ENCODE measurements around the gene ITGAV. TPM values are rescaled to one million over a fixed set of nuclear protein-coding genes. Genes with fewer than 3 reads are reported as not detected.

Gene ITGAV
- total and polyA plus RNA-seq, 12 donors: 17.2 to 292 (median 223) TPM

- DNase-seq (peak in 1 of 2 donors; percentile 41), ATAC-seq (peak in 7 of 8 donors; percentile 63 to 88 (median 81))
- TF ChIP-seq CTCF (IDR thresholded peaks at IDR 0.05): no peak
- H3K27me3 ChIP-seq: no peaks in the 10 kb centered on the region
- peaks cover 0 to 42% (median 36%) of the 10 kb centered on the region in 9 donors for H3K4me1 ChIP-seq
- peak overlapping the region in 3 of 10 donors; percentile 9 to 20 (median 15) for H3K4me3 ChIP-seq
- peaks cover 0 to 13% (median 0%) of the 10 kb centered on the region in 9 donors for H3K36me3 ChIP-seq
- no peaks in the 10 kb centered on the region for H3K9me3 ChIP-seq
- H3K27ac ChIP-seq: peak overlapping the region in 8 of 10 donors; percentile 2 to 39 (median 32)
- intact Hi-C loops (cut with DNase I): no loop called here
- WGBS, 2 donors: 6 to 20% methylated on average over 4 of the region's 4 CpGs
Measured at GRCh38 chr2:186617148-186617547, 27.3 kb downstream of the ITGAV start.

- Histone ChIP-seq H3K36me3 (peaks cover 0 to 19% (median 3%) of the 10 kb centered on the region in 9 donors), H3K9me3 (no peaks in the 10 kb centered on the region), H3K4me3 (peak overlapping the region in 2 of 10 donors; percentile 9 to 20), H3K27me3 (no peaks in the 10 kb centered on the region), H3K27ac (peak overlapping the region in 8 of 10 donors; percentile 2 to 39 (median 32)), H3K4me1 (peaks cover 0 to 36% (median 29%) of the 10 kb centered on the region in 9 donors)
- 17 to 22% methylated on average over 1 of the region's 1 CpG for WGBS, 2 donors
- ATAC-seq (peak; percentile 37 to 71 (median 62)), DNase-seq (no peak)
- intact Hi-C loops (cut with DNase I): no loop called here
- TF ChIP-seq CTCF (IDR thresholded peaks at IDR 0.05): no peak
Measured at GRCh38 chr2:186617771-186618170, 27.9 kb downstream of the ITGAV start.

- peaks cover 0 to 21% (median 8%) of the 10 kb centered on the region in 9 donors for H3K36me3 ChIP-seq
- TF ChIP-seq CTCF (IDR thresholded peaks at IDR 0.05): no peak
- intact Hi-C loops (cut with DNase I): no loop called here
- no peak overlapping the region for H3K27ac ChIP-seq
- H3K9me3 ChIP-seq: no peaks in the 10 kb centered on the region
- no peak for DNase-seq
- 71 to 80% methylated on average over 1 of the region's 1 CpG for WGBS, 2 donors
- ATAC-seq: no peak
- H3K4me1 ChIP-seq: peaks cover 0 to 27% (median 24%) of the 10 kb centered on the region in 9 donors
- H3K4me3 ChIP-seq: no peak overlapping the region
- H3K27me3 ChIP-seq: no peaks in the 10 kb centered on the region
Measured at GRCh38 chr2:186618696-186619095, 28.8 kb downstream of the ITGAV start.

- no peak for DNase-seq
Measured at GRCh38 chr2:186623084-186623483, 33.2 kb downstream of the ITGAV start.

More at GRCh38 chr2:186623084-186623483, 33.2 kb downstream of the ITGAV start:
- H3K9me3 ChIP-seq: no peaks in the 10 kb centered on the region
- 83 to 84% methylated on average over 2 of the region's 2 CpGs for WGBS, 2 donors
- intact Hi-C loops (cut with DNase I): no loop called here
- no peak overlapping the region for H3K4me3 ChIP-seq
- ATAC-seq: no peak
- no peak overlapping the region for H3K27ac ChIP-seq
- H3K4me1 ChIP-seq: peaks cover 0 to 10% (median 6%) of the 10 kb centered on the region in 9 donors
- no peaks in the 10 kb centered on the region for H3K27me3 ChIP-seq
- no peak for TF ChIP-seq CTCF (IDR thresholded peaks at IDR 0.05)
- peaks cover 0 to 62% (median 10%) of the 10 kb centered on the region in 9 donors for H3K36me3 ChIP-seq

All from heart right ventricle (tissue), 16 donors.